ENCODE data around the gene UROD. TPM values are rescaled to one million over a fixed set of nuclear protein-coding genes. Genes with fewer than 3 reads are reported as not detected.
"Not testable (repeated sequence)": the region's sequence is repeated elsewhere in the genome, so short reads cannot be mapped to it uniquely, and the experiment has no call there.

The UROD gene
- total RNA-seq, 1 experiment from 2014 or later, result 118 TPM

DNA sequence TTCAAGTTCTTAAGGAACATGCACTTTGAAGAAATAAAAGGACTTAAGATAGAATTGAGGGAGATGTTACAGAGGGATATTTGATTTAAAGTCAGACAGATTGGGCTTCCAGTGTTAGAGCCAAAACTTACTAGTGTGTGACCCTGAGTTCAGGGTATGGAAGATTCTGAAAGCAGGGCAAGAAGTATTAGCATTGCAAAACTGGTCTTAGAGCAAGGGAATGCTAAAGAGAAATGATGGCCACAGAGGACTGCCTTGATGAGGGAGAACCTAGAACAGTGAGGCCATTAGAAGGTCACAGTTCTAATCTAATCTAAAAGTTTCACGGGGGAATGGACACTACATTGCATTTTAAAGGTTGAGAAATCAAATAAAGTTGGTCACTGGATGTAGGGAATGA, 45.5 kb downstream of the UROD start:
- Mint-ChIP-seq H3K27ac (no peak overlapping the region), H3K27me3 (ENCODE audit: low read depth) (no peaks in the 10 kb centered on the region), H3K9me3 (no peaks in the 10 kb centered on the region), H3K36me3 (no peaks in the 10 kb centered on the region), H3K4me3 (no peak overlapping the region), H3K4me1 (peaks cover 9% of the 10 kb centered on the region)
- no peak for TF ChIP-seq ATF2 (CRISPR knock-in tag; IDR thresholded peaks at IDR 0.05; ENCODE audit: borderline replicate concordance, low read depth)
- TF ChIP-seq CTCF (IDR thresholded peaks at IDR 0.05), result no peak
- no peak for TF ChIP-seq ZNF121 (CRISPR knock-in tag; IDR thresholded peaks at IDR 0.05)
- no peak for TF ChIP-seq NFYB (CRISPR knock-in tag; conservative IDR thresholded peaks at IDR 0.05; ENCODE audit: low read depth)
- no peak for TF ChIP-seq TEAD1 (CRISPR knock-in tag; IDR thresholded peaks at IDR 0.05)
- TF ChIP-seq NFATC4 (CRISPR knock-in tag; IDR thresholded peaks at IDR 0.05), result no peak
- POLR2A ChIA-PET, result no interaction called here
- DNase-seq (ENCODE audit: low spot score), result no peak
- CTCF ChIA-PET, result no interaction called here
- no peak for ATAC-seq

GRCh38 chr1:45059829-45060228, 47.8 kb downstream of the UROD start:
- peaks cover 9% of the 10 kb centered on the region for H3K4me1 Mint-ChIP-seq
- no peak for DNase-seq (ENCODE audit: low spot score)
- H3K27ac Mint-ChIP-seq, result no peak overlapping the region; the same call in 1 of the 2 replicates
- POLR2A ChIA-PET, result no interaction called here
- ATAC-seq, result no peak
- no peaks in the 10 kb centered on the region for H3K9me3 Mint-ChIP-seq
- no peak for TF ChIP-seq ZNF121 (CRISPR knock-in tag; IDR thresholded peaks at IDR 0.05)
- TF ChIP-seq JAZF1 (CRISPR knock-in tag; IDR thresholded peaks at IDR 0.05), result no peak
- no peak for TF ChIP-seq SOX15 (CRISPR knock-in tag; IDR thresholded peaks at IDR 0.05)
- TF ChIP-seq ZNF281 (CRISPR knock-in tag; IDR thresholded peaks at IDR 0.05), result no peak
- no peak for TF ChIP-seq ZNF317 (CRISPR knock-in tag; IDR thresholded peaks at IDR 0.05; ENCODE audit: borderline replicate concordance, low read depth)
- CTCF ChIA-PET, result no interaction called here
- no peak overlapping the region for H3K4me3 Mint-ChIP-seq
- no peaks in the 10 kb centered on the region for H3K27me3 Mint-ChIP-seq (ENCODE audit: low read depth)
- H3K36me3 Mint-ChIP-seq, result no peaks in the 10 kb centered on the region

DNA sequence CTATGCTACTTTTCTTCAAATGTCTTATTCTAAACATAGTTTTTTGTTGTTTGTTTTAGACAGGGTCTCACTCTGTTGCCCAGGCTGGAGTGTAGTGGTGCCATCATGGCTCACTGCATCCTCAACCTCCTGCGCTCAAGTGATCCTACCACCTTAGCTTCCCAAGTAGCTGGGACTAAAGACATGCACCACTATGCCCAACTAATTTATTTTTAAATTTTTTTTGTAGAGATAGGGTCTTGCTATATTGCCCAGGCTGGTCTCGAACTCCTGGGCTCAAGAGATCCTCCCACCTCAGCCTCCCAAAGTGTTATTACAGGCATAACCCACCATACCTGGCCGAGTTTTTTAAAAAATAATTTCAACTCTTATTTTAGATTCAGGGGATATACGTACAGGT, 50.4 kb downstream of the UROD start:
- ATAC-seq; H3K27me3 Mint-ChIP-seq (ENCODE audit: low read depth); H3K4me3 Mint-ChIP-seq; CTCF ChIA-PET; H3K36me3 Mint-ChIP-seq; H3K4me1 Mint-ChIP-seq; H3K9me3 Mint-ChIP-seq; DNase-seq (ENCODE audit: low spot score); H3K27ac Mint-ChIP-seq; POLR2A ChIA-PET: not testable (repeated sequence)
- TF ChIP-seq ZNF121 (CRISPR knock-in tag; IDR thresholded peaks at IDR 0.05), result peak; percentile 5; the same call in 1 of the 2 replicates

DNA sequence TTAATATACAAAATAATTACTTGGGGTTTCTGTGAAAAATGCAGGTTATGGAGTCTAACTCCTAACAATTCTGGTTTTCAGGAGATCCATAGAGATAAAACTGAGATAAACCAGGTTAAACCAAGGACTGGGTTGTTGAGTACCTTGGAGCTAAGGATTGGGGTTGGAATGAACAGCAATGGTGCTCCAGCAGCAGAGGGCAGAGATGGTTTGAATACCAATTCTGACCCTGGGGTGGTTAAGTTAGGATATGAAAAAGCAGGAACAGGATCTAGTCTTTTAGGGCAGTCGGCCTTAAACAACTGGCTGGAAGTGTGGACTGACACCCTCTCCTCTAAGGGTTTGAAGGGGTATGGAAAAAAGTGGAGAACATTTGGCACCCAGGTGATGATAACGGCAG, 53.0 kb downstream of the UROD start:
- Mint-ChIP-seq H3K27me3 (ENCODE audit: low read depth) (no peaks in the 10 kb centered on the region; the same call in 1 of the 2 replicates), H3K4me3 (no peak overlapping the region), H3K36me3 (no peaks in the 10 kb centered on the region), H3K9me3 (peaks cover 9% of the 10 kb centered on the region), H3K4me1 (no peaks in the 10 kb centered on the region), H3K27ac (no peak overlapping the region)
- DNase-seq (ENCODE audit: low spot score) (no peak), ATAC-seq (no peak)
- CTCF ChIA-PET, result no interaction called here
- POLR2A ChIA-PET, result no interaction called here
- TF ChIP-seq NFE2L1 (CRISPR knock-in tag; IDR thresholded peaks at IDR 0.05) (no peak), ZNF263 (CRISPR knock-in tag; IDR thresholded peaks at IDR 0.05; ENCODE audit: low read depth) (no peak), ZNF416 (CRISPR knock-in tag; IDR thresholded peaks at IDR 0.05) (no peak), E2F1 (CRISPR knock-in tag; IDR thresholded peaks at IDR 0.05) (no peak), ZNF219 (CRISPR knock-in tag; IDR thresholded peaks at IDR 0.05; ENCODE audit: borderline replicate concordance) (no peak), ZNF423 (CRISPR knock-in tag; IDR thresholded peaks at IDR 0.05) (no peak), ATF2 (CRISPR knock-in tag; IDR thresholded peaks at IDR 0.05; ENCODE audit: borderline replicate concordance, low read depth) (no peak), JAZF1 (CRISPR knock-in tag; IDR thresholded peaks at IDR 0.05) (no peak), SMAD4 (CRISPR knock-in tag; IDR thresholded peaks at IDR 0.05) (no peak), ESRRA (CRISPR knock-in tag; IDR thresholded peaks at IDR 0.05; ENCODE audit: borderline replicate concordance) (no peak)
- TF ChIP-seq, protein P1, sequence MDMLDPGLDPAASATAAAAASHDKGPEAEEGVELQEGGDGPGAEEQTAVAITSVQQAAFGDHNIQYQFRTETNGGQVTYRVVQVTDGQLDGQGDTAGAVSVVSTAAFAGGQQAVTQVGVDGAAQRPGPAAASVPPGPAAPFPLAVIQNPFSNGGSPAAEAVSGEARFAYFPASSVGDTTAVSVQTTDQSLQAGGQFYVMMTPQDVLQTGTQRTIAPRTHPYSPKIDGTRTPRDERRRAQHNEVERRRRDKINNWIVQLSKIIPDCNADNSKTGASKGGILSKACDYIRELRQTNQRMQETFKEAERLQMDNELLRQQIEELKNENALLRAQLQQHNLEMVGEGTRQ (CRISPR knock-in tag; IDR thresholded peaks at IDR 0.05), result no peak
- TF ChIP-seq, protein P2, sequence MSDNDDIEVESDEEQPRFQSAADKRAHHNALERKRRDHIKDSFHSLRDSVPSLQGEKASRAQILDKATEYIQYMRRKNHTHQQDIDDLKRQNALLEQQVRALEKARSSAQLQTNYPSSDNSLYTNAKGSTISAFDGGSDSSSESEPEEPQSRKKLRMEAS (CRISPR knock-in tag; IDR thresholded peaks at IDR 0.05), result no peak
